HG03432 (cell line): Measurements from ENCODE around the gene HPN.

Experiments used
- ATAC-seq: cut with Tn5 transposase; IDR thresholded peaks from one replicate; pipeline ENCODE4 v1.9.1; 2021; ENCODE audit warnings: mild to moderate bottlenecking, moderate library complexity; ENCODE audit not compliant: unreplicated experiment

Gene HPN

GRCh38 chr19:35080613-35081170 lies 39.2 kb downstream of the HPN start:
- no peak for ATAC-seq

GRCh38 chr19:35081201-35081600 lies 39.7 kb downstream of the HPN start:
- no peak for ATAC-seq

DNA sequence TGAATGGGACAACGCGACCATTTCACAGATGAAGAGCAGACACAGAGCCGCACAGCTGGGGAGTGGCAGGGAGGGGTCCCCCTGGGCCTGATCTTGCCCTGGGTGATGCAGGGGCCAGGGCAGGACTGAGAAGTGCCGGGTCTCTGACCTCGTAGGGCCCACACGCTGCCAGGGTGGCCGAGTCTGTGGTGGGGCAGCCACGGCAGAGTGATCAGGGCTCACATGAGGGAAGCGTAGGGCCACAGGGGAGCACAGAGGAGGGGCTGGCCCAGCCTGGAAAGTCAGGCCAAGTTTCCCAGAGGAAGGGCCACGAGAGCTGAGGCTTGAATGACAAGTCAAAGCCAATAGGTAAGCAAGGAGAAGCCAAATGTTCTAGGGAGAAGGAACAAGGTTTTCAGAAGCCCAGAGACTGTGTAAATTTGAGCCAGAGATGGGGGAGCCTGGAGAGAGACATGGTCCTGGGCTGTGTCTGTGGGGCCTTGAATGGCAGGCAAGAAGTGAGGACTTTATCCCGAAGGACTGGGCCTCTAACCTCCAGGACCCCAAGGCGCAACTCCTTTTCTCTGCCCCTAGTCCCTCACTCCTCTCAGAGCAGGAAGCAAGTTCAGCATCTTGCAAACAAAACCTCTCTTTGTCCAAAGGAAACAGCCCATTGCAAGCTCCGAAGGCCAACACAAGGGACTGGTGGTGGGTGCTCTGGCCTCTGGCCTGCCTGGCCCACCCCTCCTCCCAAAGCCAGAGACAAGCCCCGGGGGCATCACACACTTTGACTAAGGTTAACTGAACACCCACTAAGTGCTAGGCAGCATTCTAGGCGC lies 42.4 kb downstream of the HPN start:
- ATAC-seq, result no peak

GRCh38 chr19:35084509-35084762 lies 42.9 kb downstream of the HPN start:
- no peak for ATAC-seq

DNA sequence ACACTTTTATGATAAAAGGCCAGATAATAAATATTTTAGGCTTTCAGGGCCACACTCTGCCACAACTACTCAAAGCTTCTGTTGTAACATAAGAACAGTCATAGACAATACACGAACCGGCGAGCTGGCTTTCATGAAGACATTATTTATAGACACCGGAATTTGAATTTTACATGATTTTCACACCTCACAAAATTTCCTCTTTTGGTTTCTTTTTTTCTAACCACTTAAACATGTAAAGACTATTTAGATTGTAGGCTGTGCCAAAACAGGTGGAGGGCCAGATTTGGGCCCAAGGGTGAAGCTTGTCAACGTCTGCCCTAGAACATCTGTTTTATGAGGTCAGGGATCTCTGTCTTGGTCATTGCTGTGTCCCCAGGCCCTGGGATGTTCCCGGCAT lies 44.4 kb downstream of the HPN start:
- ATAC-seq, result peak; percentile 46

GRCh38 chr19:35086455-35086854 lies 44.9 kb downstream of the HPN start:
- no peak for ATAC-seq

DNA sequence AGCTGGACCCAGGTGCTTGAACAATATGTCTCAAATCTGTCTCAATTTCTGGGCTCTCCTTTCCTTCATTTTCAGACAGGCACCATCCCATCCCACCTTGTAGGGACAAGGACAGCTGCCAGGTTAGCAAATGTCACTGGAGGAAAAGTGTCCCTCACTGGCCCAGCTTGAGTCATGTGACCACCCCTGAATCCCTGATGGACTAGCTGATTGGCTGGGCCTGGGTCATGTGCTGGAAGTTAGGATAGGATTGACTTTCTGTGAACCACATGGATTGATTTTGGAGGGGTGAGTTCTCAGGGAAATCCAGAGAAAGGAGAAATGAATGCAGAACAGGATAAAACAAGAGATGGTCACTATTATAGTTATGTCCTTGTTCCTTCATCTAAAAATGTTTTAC lies 45.9 kb downstream of the HPN start:
- no peak for ATAC-seq

DNA sequence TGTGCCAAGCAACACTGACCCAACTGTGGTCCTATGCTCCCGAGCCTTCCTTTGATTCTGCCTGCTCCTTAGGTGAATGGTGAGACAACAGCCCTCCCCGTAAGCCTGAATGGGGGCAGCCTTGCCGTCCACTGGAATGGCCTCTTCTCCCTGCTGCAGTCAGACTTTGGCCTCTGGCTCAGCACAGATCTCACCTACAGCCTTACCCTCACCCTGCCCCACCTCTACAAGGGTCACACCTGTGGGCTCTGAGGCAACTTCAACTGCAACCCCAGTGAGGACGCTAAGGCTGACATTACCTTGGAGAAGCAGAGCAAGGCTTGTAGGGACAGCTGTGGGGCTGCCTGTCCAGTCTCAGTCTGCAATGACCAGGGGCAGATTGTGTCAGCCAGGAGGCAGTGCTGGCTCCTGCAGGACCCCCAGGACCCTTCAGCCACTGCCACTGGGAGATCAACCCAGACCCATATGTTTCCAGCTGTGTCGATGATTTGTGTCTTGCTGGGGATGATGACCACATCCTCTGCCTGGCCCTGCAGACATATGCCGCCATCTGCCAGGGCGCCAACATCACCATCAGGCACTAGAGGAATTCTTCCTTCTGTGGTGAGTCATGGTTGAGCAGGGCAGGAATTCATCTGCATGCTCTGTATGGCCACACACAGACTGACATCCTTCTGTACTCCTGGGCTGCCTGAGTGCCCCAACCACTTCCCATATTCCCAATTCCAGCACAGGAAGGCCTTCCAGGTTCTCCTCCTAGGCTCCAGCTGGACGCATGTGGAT lies 46.8 kb downstream of the HPN start:
- ATAC-seq, result no peak

- no peak for ATAC-seq
Observed at GRCh38 chr19:35089554-35089953, 48.0 kb downstream of the HPN start.

GRCh38 chr19:35090160-35090505 lies 48.6 kb downstream of the HPN start:
- ATAC-seq, result no peak

- no peak for ATAC-seq
Observed at GRCh38 chr19:35090506-35091214, 49.1 kb downstream of the HPN start.

DNA sequence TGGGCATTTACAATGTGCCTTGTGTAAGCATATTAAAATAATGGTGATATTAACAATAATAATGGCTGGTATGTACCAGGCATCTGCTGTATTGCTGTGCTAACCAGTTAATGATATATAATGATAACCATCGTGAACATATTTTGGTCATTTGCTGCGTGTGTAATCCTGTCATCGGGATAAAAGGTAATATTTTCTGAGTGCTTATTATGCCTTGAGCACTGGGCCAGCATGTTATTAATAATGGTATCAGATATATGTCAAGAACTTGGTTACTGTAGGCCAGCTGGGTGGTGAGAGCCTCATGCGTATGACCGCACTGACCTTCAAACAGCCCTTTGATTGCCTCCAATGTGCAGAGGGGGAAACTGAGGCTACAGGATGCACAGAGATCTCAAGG lies 51.9 kb downstream of the HPN start:
- ATAC-seq, result no peak

DNA sequence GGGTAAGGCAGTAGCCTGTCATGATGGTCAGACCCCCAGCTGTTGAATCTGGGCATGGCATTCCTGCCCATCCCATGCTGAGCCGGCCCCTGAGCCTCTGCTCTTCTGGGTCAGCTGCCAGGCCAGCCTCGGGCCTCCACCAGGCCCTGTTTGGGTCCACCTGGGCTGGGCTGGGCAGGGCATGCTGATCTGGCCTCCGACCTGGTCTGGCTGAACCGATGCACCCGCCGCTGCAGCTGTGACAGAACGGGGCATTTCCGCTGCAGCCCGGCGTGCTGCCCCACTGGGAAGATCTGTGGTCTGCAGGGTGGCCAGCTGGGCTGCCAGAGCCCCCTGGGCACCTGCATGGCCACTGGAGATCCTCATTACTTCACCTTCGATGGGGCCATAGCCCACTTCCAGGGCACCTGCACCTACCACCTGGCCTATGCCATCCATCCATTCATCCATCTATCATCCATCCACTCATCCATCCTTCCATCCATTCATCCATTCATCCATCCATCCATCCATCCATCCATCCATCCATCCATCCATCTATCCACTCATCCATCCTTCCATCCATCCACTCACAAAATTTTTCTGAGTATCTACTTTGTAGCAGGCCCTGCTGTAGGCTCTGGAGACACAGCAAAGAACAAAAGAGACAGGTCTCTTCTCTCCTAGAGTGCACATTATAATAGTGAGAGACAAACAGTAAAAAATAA lies 52.6 kb downstream of the HPN start:
- no peak for ATAC-seq

- ATAC-seq, result no peak
Observed at GRCh38 chr19:35094656-35095055, 53.1 kb downstream of the HPN start.

- no peak for ATAC-seq
Observed at GRCh38 chr19:35095667-35096368, 54.3 kb downstream of the HPN start.

DNA sequence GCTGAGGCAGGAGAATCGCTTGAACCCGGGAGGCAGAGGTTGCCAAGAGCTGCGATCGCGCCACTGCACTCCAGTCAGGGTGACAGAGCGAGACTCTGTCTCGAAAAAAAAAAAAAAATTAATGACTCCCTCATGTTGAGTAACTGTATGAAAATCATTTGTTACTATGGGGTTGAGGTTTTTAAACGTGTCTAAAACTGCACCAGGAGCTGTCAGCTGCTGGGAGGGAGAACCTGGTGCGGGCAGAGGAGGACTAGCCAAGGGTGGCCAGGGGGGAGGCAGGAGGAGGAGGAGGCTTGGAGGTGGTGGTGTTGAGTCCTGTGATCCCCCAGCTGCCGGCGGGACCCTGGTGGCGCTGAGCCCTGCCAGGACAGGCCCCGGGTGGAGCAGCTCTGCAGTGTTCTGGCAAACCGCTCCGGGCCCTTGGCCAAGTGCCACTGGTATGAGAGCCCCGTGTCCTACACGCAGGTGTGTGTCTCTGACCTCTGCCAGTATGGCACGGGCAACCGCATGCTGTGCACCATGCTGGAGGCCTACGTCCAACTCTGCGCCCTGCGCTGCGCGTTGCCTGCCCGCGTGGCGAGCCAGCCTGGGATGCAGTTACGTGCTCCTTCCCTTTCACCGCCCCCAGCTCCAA lies 57.0 kb downstream of the HPN start:
- ATAC-seq, result no peak

DNA sequence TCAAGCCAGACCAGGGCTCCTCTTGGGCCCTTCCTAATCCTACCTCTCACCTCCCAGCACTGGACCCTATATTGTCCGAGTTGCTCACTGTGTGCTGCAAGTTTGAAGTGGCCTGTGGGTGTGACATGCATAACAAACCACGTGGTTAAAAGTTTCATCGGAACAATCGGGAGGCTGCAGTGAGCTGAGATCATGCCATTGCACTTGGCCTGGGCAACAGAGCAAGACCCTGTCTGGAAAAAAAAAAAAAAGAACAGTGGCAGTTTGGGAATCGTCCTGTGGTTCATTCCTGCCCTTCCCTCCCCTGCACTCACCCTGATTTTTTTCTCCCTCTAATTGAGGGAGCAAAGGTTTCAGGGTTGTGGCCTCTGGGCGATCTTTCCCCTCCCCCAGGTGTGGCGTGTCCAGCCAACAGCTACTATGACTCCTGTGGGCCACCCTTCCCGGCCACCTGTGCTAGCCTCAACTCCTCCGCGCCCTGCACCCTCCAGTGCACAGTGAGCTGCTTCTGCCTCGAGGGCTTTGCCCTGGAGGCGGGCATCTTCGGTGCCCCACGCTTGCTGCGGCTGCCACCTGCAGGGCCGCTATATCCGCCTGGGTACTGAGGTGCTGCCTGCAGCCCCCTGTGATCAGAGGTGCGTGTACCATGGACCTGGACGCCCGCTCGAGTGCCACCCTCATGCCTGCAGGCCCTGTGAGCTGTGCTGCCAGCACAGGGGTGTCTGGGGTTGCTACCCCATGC lies 57.8 kb downstream of the HPN start:
- no peak for ATAC-seq

GRCh38 chr19:35099897-35100275 lies 58.4 kb downstream of the HPN start:
- no peak for ATAC-seq
